HCT116 (cell line): ENCODE measurements around the gene NSUN3. TPM values are rescaled to one million over a fixed set of nuclear protein-coding genes. Genes with fewer than 3 reads are reported as not detected.

Experiments
- CEBPB ChIP-seq: IDR thresholded peaks from 2 replicates; pipeline ENCODE4 v1.6.1; 2012; ENCODE audit warnings: low read depth
- CTCF ChIP-seq, 3 experiments: fragments of 200-600 bp in 1 of 3; sonication (generic) in 1 of 3; IDR thresholded peaks in 2 of 3; conservative IDR thresholded peaks in 1 of 3; 2 replicates each; pipeline ENCODE4 v1.5.1; 2012 to 2017; ENCODE audit warnings: low read depth in 2 of 3, low read length in 2 of 3, antibody characterized with exemption in 1 of 3, borderline replicate concordance in 1 of 3, control low read depth in 1 of 3, mild to moderate bottlenecking in 1 of 3, mixed read lengths in 1 of 3, mixed run types in 1 of 3, moderate library complexity in 1 of 3; ENCODE audit not compliant: insufficient read depth in 1 of 3
- EGR1 ChIP-seq: IDR thresholded peaks from 2 replicates; pipeline ENCODE4 v1.6.1; 2012; ENCODE audit warnings: low read depth
- REST ChIP-seq: IDR thresholded peaks from 2 replicates; pipeline ENCODE4 v1.6.1; 2012; ENCODE audit warnings: low read depth
- YY1 ChIP-seq: IDR thresholded peaks from 2 replicates; pipeline ENCODE4 v1.6.1; 2011; ENCODE audit warnings: low read length, low read depth, moderate library complexity, mild to moderate bottlenecking; ENCODE audit not compliant: insufficient replicate concordance; ENCODE audit errors: extremely low read depth
- total RNA-seq: library from RNA; stranded (reverse); gene quantifications from one replicate; pipeline ENCODE4 v1.2.1, GENCODE V29; 2021; ENCODE audit not compliant: unreplicated experiment

Gene NSUN3
- total RNA-seq, 1 experiment from 2014 or later, result 6.6 TPM

- no peak for TF ChIP-seq REST
- no peak for TF ChIP-seq CTCF (IDR thresholded peaks at IDR 0.05 in 2 of 3, conservative IDR thresholded peaks at IDR 0.05 in 1 of 3; ENCODE audit: borderline replicate concordance in 1 of 3, insufficient read depth in 1 of 3, low read depth in 2 of 3, low read length in 2 of 3)
- no peak for TF ChIP-seq CEBPB
- TF ChIP-seq EGR1, result no peak
- TF ChIP-seq YY1, result no peak
- TF ChIP-seq, all 23 proteins: peak for 0
Measured at GRCh38 chr3:94176988-94177745, 114.3 kb downstream of the NSUN3 start (continued).

Other genes with a start within 250 kb of the NSUN3 start
- gene PROS1, start 89.2 kb upstream of the NSUN3 start, total RNA-seq, result 9.6 TPM
- gene ARL13B, start 82.9 kb upstream of the NSUN3 start, total RNA-seq, result 8.2 TPM
- not detected for gene STX19, start 34.5 kb upstream of the NSUN3 start, total RNA-seq
- 1.8 TPM for gene DHFR2, start 145 bp upstream of the NSUN3 start, total RNA-seq